SK-N-MC (cell line): ENCODE measurements around the gene ZDHHC16.

Experiments
- EZH2 ChIP-seq: fragments of 200-600 bp; sonication (generic); IDR thresholded peaks from one replicate; pipeline ENCODE4 v1.6.1; 2017; ENCODE audit warnings: antibody characterized with exemption
- FOXP2 ChIP-seq: optimal IDR thresholded peaks from 2 replicates; pipeline ENCODE3; 2011; ENCODE audit warnings: mild to moderate bottlenecking, moderate library complexity; ENCODE audit not compliant: insufficient read depth; ENCODE audit errors: extremely low read length, control extremely low read depth
- POLR2AphosphoS5 ChIP-seq: IDR thresholded peaks from 2 replicates; pipeline ENCODE4 v1.6.1; 2012; ENCODE audit warnings: mild to moderate bottlenecking, low read depth, low read length, borderline replicate concordance

DNA sequence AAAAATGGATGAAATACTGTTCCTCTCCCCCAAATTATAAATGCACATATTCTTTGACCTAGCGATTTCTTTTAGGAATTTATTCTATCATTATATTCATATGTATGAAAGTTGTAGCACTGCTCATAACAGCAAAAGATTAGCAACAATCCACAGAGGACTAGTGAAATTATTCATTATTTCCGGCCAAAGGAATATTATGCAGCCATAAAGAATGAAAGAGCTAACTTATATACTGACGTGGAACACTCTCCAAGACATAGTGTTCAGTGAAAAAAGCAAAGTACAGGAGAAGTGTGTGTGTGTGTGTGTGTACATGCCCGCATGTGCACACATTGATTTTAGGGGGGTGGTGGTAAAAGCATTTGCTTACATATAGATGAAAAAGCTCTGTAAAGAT is 28.9 kb downstream of the ZDHHC16 start:
- TF ChIP-seq EZH2 (no peak), POLR2AphosphoS5 (no peak), FOXP2 (no peak)
